ENCODE measurements around the gene PODXL. TPM values are rescaled to one million over a fixed set of nuclear protein-coding genes. Genes with fewer than 3 reads are reported as not detected.

The PODXL gene
- total RNA-seq, 1 experiment from 2014 or later = 1.6 TPM

DNA sequence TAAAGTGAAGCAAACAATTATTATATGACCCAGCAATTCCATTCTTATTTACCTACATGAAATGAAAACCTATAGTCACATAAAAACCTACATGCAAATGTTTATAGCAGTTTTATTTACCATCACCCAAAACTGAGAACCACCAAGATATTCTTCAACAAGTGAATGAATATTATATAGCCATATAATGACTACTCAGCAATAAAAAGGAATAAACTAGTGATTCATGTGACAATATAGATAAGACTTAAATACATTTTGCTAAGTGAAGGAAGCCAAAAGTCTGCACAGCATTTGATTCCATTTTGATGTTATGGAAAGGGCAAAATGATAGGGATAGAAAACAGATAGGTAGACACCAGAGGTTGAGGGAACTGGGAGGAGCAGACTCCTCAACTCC, 31.7 kb downstream of the PODXL start:
- no peaks in the 10 kb centered on the region for H3K4me1 Mint-ChIP-seq (ENCODE audit: insufficient read depth, unreplicated experiment)
- no peaks in the 10 kb centered on the region for H3K36me3 Mint-ChIP-seq (ENCODE audit: insufficient read depth, unreplicated experiment)
- ChIA-PET CTCF (interaction anchor here (1.0 to 2.1 kb wide), 4 partner anchors 10 to 130 kb away, joined by 4 to 7 read pairs (median 5); no protein-coding TSS in a partner anchor), POLR2A (no interaction called here)
- no peak overlapping the region for H3K27ac Mint-ChIP-seq (ENCODE audit: low read depth, unreplicated experiment)
- no peak for DNase-seq (ENCODE audit: unreplicated experiment)
- TF ChIP-seq, protein P1, sequence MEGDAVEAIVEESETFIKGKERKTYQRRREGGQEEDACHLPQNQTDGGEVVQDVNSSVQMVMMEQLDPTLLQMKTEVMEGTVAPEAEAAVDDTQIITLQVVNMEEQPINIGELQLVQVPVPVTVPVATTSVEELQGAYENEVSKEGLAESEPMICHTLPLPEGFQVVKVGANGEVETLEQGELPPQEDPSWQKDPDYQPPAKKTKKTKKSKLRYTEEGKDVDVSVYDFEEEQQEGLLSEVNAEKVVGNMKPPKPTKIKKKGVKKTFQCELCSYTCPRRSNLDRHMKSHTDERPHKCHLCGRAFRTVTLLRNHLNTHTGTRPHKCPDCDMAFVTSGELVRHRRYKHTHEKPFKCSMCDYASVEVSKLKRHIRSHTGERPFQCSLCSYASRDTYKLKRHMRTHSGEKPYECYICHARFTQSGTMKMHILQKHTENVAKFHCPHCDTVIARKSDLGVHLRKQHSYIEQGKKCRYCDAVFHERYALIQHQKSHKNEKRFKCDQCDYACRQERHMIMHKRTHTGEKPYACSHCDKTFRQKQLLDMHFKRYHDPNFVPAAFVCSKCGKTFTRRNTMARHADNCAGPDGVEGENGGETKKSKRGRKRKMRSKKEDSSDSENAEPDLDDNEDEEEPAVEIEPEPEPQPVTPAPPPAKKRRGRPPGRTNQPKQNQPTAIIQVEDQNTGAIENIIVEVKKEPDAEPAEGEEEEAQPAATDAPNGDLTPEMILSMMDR (IDR thresholded peaks at IDR 0.05; ENCODE audit: unreplicated experiment) = no peak
- BruUV-seq (replicated peaks) = no TSS peak
- no peak overlapping the region for H3K4me3 Mint-ChIP-seq (ENCODE audit: unreplicated experiment)
- no peaks in the 10 kb centered on the region for H3K9me3 Mint-ChIP-seq (ENCODE audit: unreplicated experiment)
- intact Hi-C loops (cut with micrococcal nuclease) = no loop called here
- H3K27me3 Mint-ChIP-seq (ENCODE audit: insufficient read depth, unreplicated experiment) = no peaks in the 10 kb centered on the region

- CTCF ChIA-PET = interaction anchor here (1.0 to 1.3 kb wide), 2 partner anchors 10 to 131 kb away, joined by 4 to 6 read pairs; no protein-coding TSS in a partner anchor
- Mint-ChIP-seq H3K4me3 (ENCODE audit: unreplicated experiment) (no peak overlapping the region), H3K27ac (ENCODE audit: low read depth, unreplicated experiment) (no peak overlapping the region), H3K9me3 (ENCODE audit: unreplicated experiment) (no peaks in the 10 kb centered on the region), H3K4me1 (ENCODE audit: insufficient read depth, unreplicated experiment) (no peaks in the 10 kb centered on the region), H3K36me3 (ENCODE audit: insufficient read depth, unreplicated experiment) (no peaks in the 10 kb centered on the region), H3K27me3 (ENCODE audit: insufficient read depth, unreplicated experiment) (no peaks in the 10 kb centered on the region)
- DNase-seq (ENCODE audit: unreplicated experiment) = no peak
- BruUV-seq (replicated peaks) = no TSS peak
- TF ChIP-seq, protein P1 (IDR thresholded peaks at IDR 0.05; ENCODE audit: unreplicated experiment) = no peak
- POLR2A ChIA-PET = no interaction called here
- intact Hi-C loops (cut with micrococcal nuclease) = no loop called here
Observed at GRCh38 chr7:131524115-131524514, 32.3 kb downstream of the PODXL start.

DNA sequence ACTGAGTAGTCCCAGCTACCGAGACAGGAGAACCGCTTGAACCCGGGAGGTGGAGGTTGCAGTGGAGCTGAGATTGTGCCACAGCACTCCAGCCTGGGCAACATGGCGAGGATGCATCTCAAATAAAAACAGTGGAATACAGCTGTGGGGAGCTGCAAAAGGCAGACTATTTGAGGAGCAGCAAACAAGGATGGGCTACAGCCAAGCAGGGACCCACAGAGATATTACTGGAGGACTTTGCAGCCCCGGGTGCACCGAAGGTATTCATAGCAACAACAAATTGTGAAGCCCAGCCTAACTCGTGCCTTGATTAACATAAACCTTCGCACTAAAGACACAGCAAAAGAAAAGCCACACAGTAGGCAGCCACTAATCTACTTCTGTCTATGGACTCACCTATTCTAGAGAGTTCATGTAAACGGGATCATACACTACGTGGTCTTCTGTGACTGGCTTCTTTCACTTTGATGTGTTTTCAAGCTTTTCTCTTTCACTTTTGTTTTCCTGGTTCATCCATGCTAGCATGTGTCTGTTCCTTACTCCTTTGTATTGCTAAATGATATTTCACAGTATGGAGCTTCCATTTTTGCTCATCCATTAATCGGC, 34.0 kb downstream of the PODXL start:
- CTCF ChIA-PET = interaction anchor here (0.8 to 2.5 kb wide), 6 partner anchors 9 to 134 kb away, joined by 3 to 12 read pairs (median 6); no protein-coding TSS in a partner anchor
- no peaks in the 10 kb centered on the region for H3K9me3 Mint-ChIP-seq (ENCODE audit: unreplicated experiment)
- TF ChIP-seq, protein P1 (IDR thresholded peaks at IDR 0.05; ENCODE audit: unreplicated experiment) = no peak
- H3K36me3 Mint-ChIP-seq (ENCODE audit: insufficient read depth, unreplicated experiment) = no peaks in the 10 kb centered on the region
- intact Hi-C loops (cut with micrococcal nuclease) = no loop called here
- H3K4me1 Mint-ChIP-seq (ENCODE audit: insufficient read depth, unreplicated experiment) = no peaks in the 10 kb centered on the region
- no peaks in the 10 kb centered on the region for H3K27me3 Mint-ChIP-seq (ENCODE audit: insufficient read depth, unreplicated experiment)
- H3K4me3 Mint-ChIP-seq (ENCODE audit: unreplicated experiment) = no peak overlapping the region
- no peak for DNase-seq (ENCODE audit: unreplicated experiment)
- POLR2A ChIA-PET = no interaction called here
- BruUV-seq (replicated peaks) = no TSS peak
- H3K27ac Mint-ChIP-seq (ENCODE audit: low read depth, unreplicated experiment) = no peak overlapping the region

DNA sequence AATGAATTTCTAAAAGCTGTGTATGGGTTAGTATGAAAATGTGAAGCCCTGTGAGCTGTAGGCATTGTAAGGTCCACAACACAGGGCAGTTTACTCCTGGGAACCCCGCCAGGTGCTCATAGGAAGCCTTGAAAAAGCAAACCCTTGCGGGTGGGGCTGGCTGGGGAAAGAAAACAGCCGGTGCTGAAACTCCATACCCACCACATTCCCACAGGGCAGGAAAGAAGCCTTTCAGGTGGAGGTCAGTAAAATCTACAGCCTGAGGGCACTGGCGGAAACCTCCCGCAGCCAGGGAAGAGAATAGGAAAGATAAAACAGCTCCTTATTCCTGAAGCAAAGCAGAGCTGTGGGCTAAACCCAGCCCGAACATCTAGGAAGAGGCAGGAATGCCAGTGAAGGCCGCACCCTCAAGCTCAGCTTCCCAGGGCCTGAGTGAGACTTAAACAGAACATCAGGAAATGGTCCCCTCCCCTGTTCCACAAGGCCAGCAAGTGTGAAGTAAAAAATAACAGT, 34.7 kb downstream of the PODXL start:
- no peaks in the 10 kb centered on the region for H3K27me3 Mint-ChIP-seq (ENCODE audit: insufficient read depth, unreplicated experiment)
- no peaks in the 10 kb centered on the region for H3K4me1 Mint-ChIP-seq (ENCODE audit: insufficient read depth, unreplicated experiment)
- H3K27ac Mint-ChIP-seq (ENCODE audit: low read depth, unreplicated experiment) = no peak overlapping the region

More for the DNA sequence above, 34.7 kb downstream of the PODXL start:
- intact Hi-C loops (cut with micrococcal nuclease) = no loop called here
- ChIA-PET CTCF (interaction anchor here (0.8 to 2.5 kb wide), 6 partner anchors 8 to 134 kb away, joined by 3 to 12 read pairs (median 6); no protein-coding TSS in a partner anchor), POLR2A (no interaction called here)
- Mint-ChIP-seq H3K36me3 (ENCODE audit: insufficient read depth, unreplicated experiment) (no peaks in the 10 kb centered on the region), H3K9me3 (ENCODE audit: unreplicated experiment) (no peaks in the 10 kb centered on the region), H3K4me3 (ENCODE audit: unreplicated experiment) (no peak overlapping the region)
- BruUV-seq (replicated peaks) = no TSS peak
- TF ChIP-seq, protein P1 (IDR thresholded peaks at IDR 0.05; ENCODE audit: unreplicated experiment) = no peak
- DNase-seq (ENCODE audit: unreplicated experiment) = no peak

All from MCF 10A (cell line).